Measurements from ENCODE around the gene WNK1. TPM values are rescaled to one million over a fixed set of nuclear protein-coding genes. Genes with fewer than 3 reads are reported as not detected.

Gene WNK1
- total RNA-seq, 1 donor from 2014 or later: 366 TPM

- Histone ChIP-seq H3K9me3 (no peaks in the 10 kb centered on the region), H3K27me3 (no peaks in the 10 kb centered on the region), H3K36me3 (peaks cover 0 to 81% of the 10 kb centered on the region in 2 donors), H3K4me1 (no peaks in the 10 kb centered on the region), H3K27ac (no peak overlapping the region), H3K4me3 (no peak overlapping the region)
- TF ChIP-seq CTCF (IDR thresholded peaks at IDR 0.05) (no peak), POLR2A (IDR thresholded peaks at IDR 0.05) (no peak)
- intact Hi-C loops (cut with DNase I): no loop called here
- DNase-seq (ENCODE audit: extremely low spot score in 2 of 2): no peak
Measured at GRCh38 chr12:909861-910260, 157.5 kb downstream of the WNK1 start.

GRCh38 chr12:910416-910815 is 158.0 kb downstream of the WNK1 start:
- no peaks in the 10 kb centered on the region for H3K9me3 ChIP-seq
- H3K27me3 ChIP-seq: no peaks in the 10 kb centered on the region
- H3K4me1 ChIP-seq: no peaks in the 10 kb centered on the region
- TF ChIP-seq POLR2AphosphoS5 (IDR thresholded peaks at IDR 0.05; ENCODE audit: insufficient read depth in 1 of 2, low read depth in 1 of 2) (no peak), POLR2A (IDR thresholded peaks at IDR 0.05) (no peak), CTCF (IDR thresholded peaks at IDR 0.05) (no peak)
- DNase-seq (ENCODE audit: extremely low spot score in 2 of 2): no peak
- intact Hi-C loops (cut with DNase I): no loop called here
- no peak overlapping the region for H3K4me3 ChIP-seq
- H3K27ac ChIP-seq: no peak overlapping the region
- H3K36me3 ChIP-seq: peaks cover 0 to 75% of the 10 kb centered on the region in 2 donors

- intact Hi-C loops (cut with DNase I): no loop called here
- Histone ChIP-seq H3K9me3 (no peaks in the 10 kb centered on the region), H3K4me1 (no peaks in the 10 kb centered on the region), H3K27me3 (no peaks in the 10 kb centered on the region), H3K36me3 (peaks cover 0 to 74% of the 10 kb centered on the region in 2 donors), H3K4me3 (no peak overlapping the region), H3K27ac (no peak overlapping the region)
- no peak for TF ChIP-seq CTCF (IDR thresholded peaks at IDR 0.05)
- no peak for TF ChIP-seq POLR2AphosphoS5 (IDR thresholded peaks at IDR 0.05; ENCODE audit: insufficient read depth in 1 of 2, low read depth in 1 of 2)
- no peak for TF ChIP-seq POLR2A (IDR thresholded peaks at IDR 0.05)
- no peak for DNase-seq (ENCODE audit: extremely low spot score in 2 of 2)
Measured at GRCh38 chr12:911191-911826, 158.9 kb downstream of the WNK1 start.

- intact Hi-C loops (cut with DNase I): no loop called here
Measured at GRCh38 chr12:912466-913235, 160.3 kb downstream of the WNK1 start.

More at GRCh38 chr12:912466-913235, 160.3 kb downstream of the WNK1 start:
- Histone ChIP-seq H3K27me3 (no peaks in the 10 kb centered on the region), H3K4me3 (no peak overlapping the region), H3K4me1 (no peaks in the 10 kb centered on the region), H3K27ac (no peak overlapping the region), H3K36me3 (peaks cover 0 to 64% of the 10 kb centered on the region in 2 donors), H3K9me3 (no peaks in the 10 kb centered on the region)
- DNase-seq (ENCODE audit: extremely low spot score in 2 of 2): no peak
- TF ChIP-seq POLR2A (IDR thresholded peaks at IDR 0.05) (no peak), CTCF (IDR thresholded peaks at IDR 0.05) (no peak), POLR2AphosphoS5 (IDR thresholded peaks at IDR 0.05; ENCODE audit: insufficient read depth in 1 of 2, low read depth in 1 of 2) (no peak)

All from vagina (tissue), 2 donors.